Testis (tissue), 3 donors: ENCODE measurements around the gene CHI3L1. TPM values are rescaled to one million over a fixed set of nuclear protein-coding genes. Genes with fewer than 3 reads are reported as not detected.

Source experiments
- DNase-seq: peaks from one replicate; pipeline ENCODE4 v3.0.0-alpha.2; 2019
- H3K27ac ChIP-seq, 2 donors: fragments of 200-600 bp; sonication (generic); one replicate each; pipeline ENCODE4 v1.5.1; 2019
- H3K27me3 ChIP-seq: fragments of 200-600 bp; sonication (generic); one replicate; pipeline ENCODE4 v1.5.1; 2019
- H3K36me3 ChIP-seq: fragments of 200-600 bp; sonication (generic); one replicate; pipeline ENCODE4 v1.5.1; 2017; ENCODE audit warnings: low read depth; ENCODE audit errors: missing control alignments
- H3K4me1 ChIP-seq: fragments of 200-600 bp; sonication (generic); one replicate; pipeline ENCODE4 v1.5.1; 2019
- H3K4me3 ChIP-seq, 2 donors: fragments of 200-600 bp; sonication (generic); one replicate each; pipeline ENCODE4 v1.5.1; 2017 to 2019
- H3K9me3 ChIP-seq: fragments of 200-600 bp; sonication (generic); one replicate; pipeline ENCODE4 v1.5.1; 2017
- CTCF ChIP-seq, 3 experiments: fragments of 450-650 bp in 2 of 3; fragments of 200-600 bp in 1 of 3; sonication (generic) in 1 of 3; IDR thresholded peaks; one replicate each; pipeline ENCODE4 v1.5.1; 2016 to 2019; ENCODE audit warnings: antibody characterized with exemption in 3 of 3, mild to moderate bottlenecking in 2 of 3, moderate library complexity in 1 of 3
- POLR2A ChIP-seq: fragments of 450-650 bp; IDR thresholded peaks from one replicate; pipeline ENCODE4 v1.6.1; 2017; ENCODE audit warnings: antibody characterized with exemption, mild to moderate bottlenecking, moderate library complexity
- WGBS, 2 donors: methylation state at CpG; one replicate each; pipeline ENCODE4 v1.1.5; 2018; 5-methylcytosine and 5-hydroxymethylcytosine counted together
- intact Hi-C: fragments of 100-400 bp; cut with DNase I; formaldehyde crosslinking; loops from one replicate; pipeline ENCODE4 v1.15.1; 2023; ENCODE audit warnings: low total_unique reads
- polyA plus RNA-seq: library from polyadenylated mRNA; stranded (reverse); fragments of 350-450 nt; fragmentation: Illumina TruSeq; extraction: RNeasy Lipid Tissue Mini Kit (QIAGEN cat#74804); gene quantifications from one replicate; pipeline ENCODE4 v1.2.3, GENCODE V29; 2014; ENCODE audit warnings: low read depth, low replicate concordance; ENCODE audit not compliant: insufficient read depth
- total RNA-seq, 2 donors: library from RNA; depleted of rRNA; stranded (reverse); fragments of >200 nt; gene quantifications; one replicate each; pipeline ENCODE4 v1.2.3, GENCODE V29; 2016

CHI3L1 gene
- total and polyA plus RNA-seq, 3 donors from 2014 or later, result 2.0 to 35.5 (median 6.6) TPM

GRCh38 chr1:203227371-203228083 lies 41.0 kb upstream of the CHI3L1 start:
- Histone ChIP-seq H3K27ac (no peak overlapping the region), H3K9me3 (no peaks in the 10 kb centered on the region), H3K4me1 (no peaks in the 10 kb centered on the region), H3K27me3 (no peaks in the 10 kb centered on the region), H3K4me3 (no peak overlapping the region), H3K36me3 (no peaks in the 10 kb centered on the region)
- WGBS, 2 donors, result 90 to 93% methylated on average over 8 to 9 of the region's 9 CpGs
- no peak for TF ChIP-seq POLR2A
- no peak for TF ChIP-seq CTCF (IDR thresholded peaks at IDR 0.05)
- no peak for DNase-seq
- intact Hi-C loops, result no loop called here

GRCh38 chr1:203225071-203225470 lies 38.6 kb upstream of the CHI3L1 start:
- Histone ChIP-seq H3K27me3 (no peaks in the 10 kb centered on the region), H3K4me1 (no peaks in the 10 kb centered on the region), H3K9me3 (no peaks in the 10 kb centered on the region), H3K27ac (no peak overlapping the region), H3K4me3 (no peak overlapping the region), H3K36me3 (no peaks in the 10 kb centered on the region)
- no peak for DNase-seq
- intact Hi-C loops, result no loop called here
- 87 to 89% methylated on average over 4 of the region's 4 CpGs for WGBS, 2 donors
- no peak for TF ChIP-seq POLR2A
- no peak for TF ChIP-seq CTCF (IDR thresholded peaks at IDR 0.05)

- intact Hi-C loops, result no loop called here
- Histone ChIP-seq H3K4me3 (no peak overlapping the region), H3K36me3 (no peaks in the 10 kb centered on the region), H3K27ac (no peak overlapping the region), H3K4me1 (no peaks in the 10 kb centered on the region), H3K9me3 (no peaks in the 10 kb centered on the region), H3K27me3 (no peaks in the 10 kb centered on the region)
- DNase-seq, result no peak
- WGBS, 2 donors, result 75 to 88% methylated on average over 11 to 18 of the region's 18 CpGs
- no peak for TF ChIP-seq POLR2A
- no peak for TF ChIP-seq CTCF (IDR thresholded peaks at IDR 0.05)
Measured at GRCh38 chr1:203223012-203223775, 36.7 kb upstream of the CHI3L1 start.

- H3K4me3 ChIP-seq, result no peak overlapping the region
- intact Hi-C loops, result loop anchor here (5.0 kb wide), 1 partner anchor 103 kb away; no protein-coding TSS in a partner anchor
- H3K27ac ChIP-seq, result no peak overlapping the region
- H3K36me3 ChIP-seq, result no peaks in the 10 kb centered on the region
- TF ChIP-seq POLR2A, result no peak
- TF ChIP-seq CTCF (IDR thresholded peaks at IDR 0.05), result no peak
- WGBS, 2 donors, result 85 to 97% methylated on average over 6 to 8 of the region's 8 CpGs
- no peaks in the 10 kb centered on the region for H3K27me3 ChIP-seq
- H3K9me3 ChIP-seq, result no peaks in the 10 kb centered on the region
- no peaks in the 10 kb centered on the region for H3K4me1 ChIP-seq
- DNase-seq, result no peak
Measured at GRCh38 chr1:203219934-203220333, 33.4 kb upstream of the CHI3L1 start.
